Measurements from ENCODE around the gene ZNF561.
"Not testable (repeated sequence)": the region's sequence is repeated elsewhere in the genome, so short reads cannot be mapped to it uniquely, and the experiment has no call there.

ZNF561 gene

DNA sequence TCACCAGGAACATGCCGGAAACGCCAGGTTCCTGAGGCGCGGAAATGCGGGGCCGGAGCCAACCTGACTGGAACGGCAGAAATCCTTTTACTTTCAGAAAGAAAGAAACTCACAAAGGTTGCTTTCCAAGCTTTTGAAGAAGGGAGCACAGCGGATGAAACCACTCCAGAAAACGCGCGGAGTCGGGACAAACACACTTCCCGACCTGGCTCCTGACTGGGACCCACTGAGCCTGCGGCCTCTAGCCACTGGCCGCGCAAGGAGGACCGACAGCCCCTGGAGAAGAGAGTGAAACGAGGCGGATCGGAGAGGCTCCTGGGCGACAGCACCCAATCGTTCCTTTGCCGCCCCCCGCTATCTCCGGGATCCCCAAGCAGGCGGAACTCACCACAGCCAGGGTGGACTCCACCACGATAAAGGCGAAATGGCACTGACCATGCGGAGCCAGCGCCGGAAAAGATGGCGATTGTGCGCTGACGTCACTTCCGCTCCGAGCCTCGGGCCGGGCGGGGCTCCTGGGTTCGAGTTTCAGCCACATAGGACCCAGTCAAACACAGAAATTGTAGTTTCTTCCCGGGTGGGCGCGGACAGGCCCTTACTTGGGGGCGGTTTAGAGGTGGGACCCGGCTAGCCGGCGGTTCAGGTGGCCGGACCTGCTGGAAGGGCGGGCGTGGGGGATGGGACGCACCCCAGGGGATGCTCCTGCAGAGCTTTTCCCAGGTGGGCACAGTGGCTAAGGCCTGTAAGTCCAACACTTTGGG lies 36.8 kb downstream of the ZNF561 start, which contains the start of gene ZNF121:
ZNF121 (minus strand) TSS at position 432 of the 761 bp plus-strand sequence. CDS start 16,407 bp downstream, outside the sequence.
- peak; percentile 80 to 81 for DNase-seq (ENCODE audit: low read depth in 2 of 2)
- TF ChIP-seq, protein P1, sequence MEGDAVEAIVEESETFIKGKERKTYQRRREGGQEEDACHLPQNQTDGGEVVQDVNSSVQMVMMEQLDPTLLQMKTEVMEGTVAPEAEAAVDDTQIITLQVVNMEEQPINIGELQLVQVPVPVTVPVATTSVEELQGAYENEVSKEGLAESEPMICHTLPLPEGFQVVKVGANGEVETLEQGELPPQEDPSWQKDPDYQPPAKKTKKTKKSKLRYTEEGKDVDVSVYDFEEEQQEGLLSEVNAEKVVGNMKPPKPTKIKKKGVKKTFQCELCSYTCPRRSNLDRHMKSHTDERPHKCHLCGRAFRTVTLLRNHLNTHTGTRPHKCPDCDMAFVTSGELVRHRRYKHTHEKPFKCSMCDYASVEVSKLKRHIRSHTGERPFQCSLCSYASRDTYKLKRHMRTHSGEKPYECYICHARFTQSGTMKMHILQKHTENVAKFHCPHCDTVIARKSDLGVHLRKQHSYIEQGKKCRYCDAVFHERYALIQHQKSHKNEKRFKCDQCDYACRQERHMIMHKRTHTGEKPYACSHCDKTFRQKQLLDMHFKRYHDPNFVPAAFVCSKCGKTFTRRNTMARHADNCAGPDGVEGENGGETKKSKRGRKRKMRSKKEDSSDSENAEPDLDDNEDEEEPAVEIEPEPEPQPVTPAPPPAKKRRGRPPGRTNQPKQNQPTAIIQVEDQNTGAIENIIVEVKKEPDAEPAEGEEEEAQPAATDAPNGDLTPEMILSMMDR (IDR thresholded peaks at IDR 0.05; ENCODE audit: low read depth, low read length), result no peak

GRCh38 chr19:9582081-9582725 lies 38.8 kb downstream of the ZNF561 start:
- DNase-seq (ENCODE audit: low read depth in 2 of 2); H3K4me3 ChIP-seq (replicated peaks in 1 of 2; ENCODE audit: low read depth in 2 of 2, low read length in 2 of 2): not testable (repeated sequence)

More for the DNA sequence above, 36.8 kb downstream of the ZNF561 start, which contains the start of gene ZNF121:
- H3K4me3 ChIP-seq (replicated peaks in 1 of 2; ENCODE audit: low read depth in 2 of 2, low read length in 2 of 2), result peak within 1 kb of the TSS; percentile 88 to 90

DNA sequence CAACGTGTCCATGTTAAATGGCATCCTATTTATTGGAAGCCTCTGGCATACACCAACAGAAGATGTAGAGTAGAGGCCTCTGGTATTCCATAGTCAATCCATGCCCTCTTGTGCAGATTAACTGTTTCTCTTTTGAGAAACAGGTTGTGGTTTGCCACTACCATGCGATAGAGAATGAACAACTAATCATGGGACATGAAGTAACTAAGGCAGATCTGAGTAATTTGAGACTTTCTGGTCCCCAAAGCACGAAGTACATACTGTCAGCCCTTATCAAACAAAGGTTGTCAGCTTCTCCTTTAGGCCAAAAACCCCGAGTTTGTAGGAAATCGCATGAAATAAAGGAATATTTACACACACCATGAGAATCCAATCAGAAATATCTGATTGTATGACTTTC lies 40.3 kb downstream of the ZNF561 start:
- H3K4me3 ChIP-seq (replicated peaks in 1 of 2; ENCODE audit: low read depth in 2 of 2, low read length in 2 of 2), result no peak overlapping the region
- DNase-seq (ENCODE audit: low read depth in 2 of 2), result no peak
- TF ChIP-seq, protein P1 (IDR thresholded peaks at IDR 0.05; ENCODE audit: low read depth, low read length), result no peak

DNA sequence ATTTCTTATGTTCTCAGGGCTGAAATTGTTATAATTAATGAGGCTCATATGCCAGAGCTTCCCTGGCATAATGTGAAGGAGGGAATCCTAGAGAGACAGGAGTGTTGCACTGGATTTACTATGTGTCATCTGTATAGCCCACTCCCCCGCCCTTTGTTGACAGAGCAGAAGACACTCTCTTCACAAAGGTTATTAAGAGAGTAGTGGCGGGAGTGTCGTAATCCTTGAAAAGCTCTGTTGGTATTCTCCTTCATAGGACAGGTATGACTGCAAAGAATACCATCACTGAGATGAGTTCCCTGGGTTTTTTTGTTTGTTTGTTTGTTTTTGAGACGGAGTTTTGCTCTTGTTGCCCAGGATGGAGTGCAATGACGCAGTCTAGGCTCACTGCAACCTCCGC lies 50.8 kb downstream of the ZNF561 start:
- TF ChIP-seq, protein P1 (IDR thresholded peaks at IDR 0.05; ENCODE audit: low read depth, low read length), result no peak
- no peak for DNase-seq (ENCODE audit: low read depth in 2 of 2)

GRCh38 chr19:9566729-9567128 lies 54.3 kb downstream of the ZNF561 start:
- no peak for DNase-seq (ENCODE audit: low read depth in 2 of 2)
- TF ChIP-seq, protein P1 (IDR thresholded peaks at IDR 0.05; ENCODE audit: low read depth, low read length), result no peak
- no peak overlapping the region for H3K4me3 ChIP-seq (replicated peaks in 1 of 2; ENCODE audit: low read depth in 2 of 2, low read length in 2 of 2)

More for the DNA sequence above, 50.8 kb downstream of the ZNF561 start:
- no peak overlapping the region for H3K4me3 ChIP-seq (replicated peaks in 1 of 2; ENCODE audit: low read depth in 2 of 2, low read length in 2 of 2)

- TF ChIP-seq, protein P1 (IDR thresholded peaks at IDR 0.05; ENCODE audit: low read depth, low read length), result no peak
- no peak overlapping the region for H3K4me3 ChIP-seq (replicated peaks in 1 of 2; ENCODE audit: low read depth in 2 of 2, low read length in 2 of 2)
- DNase-seq (ENCODE audit: low read depth in 2 of 2), result peak; percentile 15 to 31
These were observed 54.9 kb downstream of the ZNF561 start for GRCh38 chr19:9565900-9566705.

Measured in cardiac fibroblast (primary cell).